Measurements from ENCODE around the gene ZNF550.

The ZNF550 gene

DNA sequence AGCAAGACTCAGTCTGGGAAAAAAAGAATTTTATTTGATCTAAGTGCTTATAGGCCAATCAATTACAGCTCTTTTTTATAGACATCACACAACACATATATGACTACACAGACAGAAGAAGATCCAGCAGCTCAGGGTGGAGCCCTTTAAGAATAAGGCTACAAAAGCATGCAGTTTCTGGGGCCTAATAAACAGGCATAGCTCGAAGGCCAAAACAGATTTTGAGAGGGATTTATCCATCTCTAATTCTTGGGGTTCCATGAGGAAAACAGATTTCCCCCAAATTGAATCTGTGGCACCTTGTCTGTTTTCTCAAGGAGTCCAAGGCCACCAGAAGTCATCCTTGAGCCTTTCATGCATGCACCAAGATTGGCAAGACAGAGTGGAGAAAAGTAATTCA lies 3.9 kb upstream of the ZNF550 start:
- Histone ChIP-seq H3K4me3 (replicated peaks; ENCODE audit: insufficient read depth, low read length) (no peak overlapping the region), H3K27ac (replicated peaks) (no peak overlapping the region), H3K27me3 (ENCODE audit: insufficient read depth, poor library complexity, severe bottlenecking) (no peaks in the 10 kb centered on the region)
- DNase-seq (ENCODE audit: low read depth in 1 of 2, low spot score in 1 of 2), result no peak
- TF ChIP-seq CTCF (IDR thresholded peaks at IDR 0.05; ENCODE audit: insufficient read depth, low read length) (no peak), POLR2AphosphoS5 (IDR thresholded peaks at IDR 0.05; ENCODE audit: low read depth) (no peak), SPI1 (IDR thresholded peaks at IDR 0.05; ENCODE audit: borderline replicate concordance, low read depth) (no peak), GABPA (IDR thresholded peaks at IDR 0.05; ENCODE audit: low read depth) (no peak)
- TF ChIP-seq, protein P1, sequence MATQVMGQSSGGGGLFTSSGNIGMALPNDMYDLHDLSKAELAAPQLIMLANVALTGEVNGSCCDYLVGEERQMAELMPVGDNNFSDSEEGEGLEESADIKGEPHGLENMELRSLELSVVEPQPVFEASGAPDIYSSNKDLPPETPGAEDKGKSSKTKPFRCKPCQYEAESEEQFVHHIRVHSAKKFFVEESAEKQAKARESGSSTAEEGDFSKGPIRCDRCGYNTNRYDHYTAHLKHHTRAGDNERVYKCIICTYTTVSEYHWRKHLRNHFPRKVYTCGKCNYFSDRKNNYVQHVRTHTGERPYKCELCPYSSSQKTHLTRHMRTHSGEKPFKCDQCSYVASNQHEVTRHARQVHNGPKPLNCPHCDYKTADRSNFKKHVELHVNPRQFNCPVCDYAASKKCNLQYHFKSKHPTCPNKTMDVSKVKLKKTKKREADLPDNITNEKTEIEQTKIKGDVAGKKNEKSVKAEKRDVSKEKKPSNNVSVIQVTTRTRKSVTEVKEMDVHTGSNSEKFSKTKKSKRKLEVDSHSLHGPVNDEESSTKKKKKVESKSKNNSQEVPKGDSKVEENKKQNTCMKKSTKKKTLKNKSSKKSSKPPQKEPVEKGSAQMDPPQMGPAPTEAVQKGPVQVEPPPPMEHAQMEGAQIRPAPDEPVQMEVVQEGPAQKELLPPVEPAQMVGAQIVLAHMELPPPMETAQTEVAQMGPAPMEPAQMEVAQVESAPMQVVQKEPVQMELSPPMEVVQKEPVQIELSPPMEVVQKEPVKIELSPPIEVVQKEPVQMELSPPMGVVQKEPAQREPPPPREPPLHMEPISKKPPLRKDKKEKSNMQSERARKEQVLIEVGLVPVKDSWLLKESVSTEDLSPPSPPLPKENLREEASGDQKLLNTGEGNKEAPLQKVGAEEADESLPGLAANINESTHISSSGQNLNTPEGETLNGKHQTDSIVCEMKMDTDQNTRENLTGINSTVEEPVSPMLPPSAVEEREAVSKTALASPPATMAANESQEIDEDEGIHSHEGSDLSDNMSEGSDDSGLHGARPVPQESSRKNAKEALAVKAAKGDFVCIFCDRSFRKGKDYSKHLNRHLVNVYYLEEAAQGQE (IDR thresholded peaks at IDR 0.05; ENCODE audit: insufficient replicate concordance, low read depth), result no peak

- no peak for DNase-seq (ENCODE audit: low read depth in 1 of 2, low spot score in 1 of 2)
- Histone ChIP-seq H3K27ac (replicated peaks) (peak overlapping the region; percentile 86), H3K4me3 (replicated peaks; ENCODE audit: insufficient read depth, low read length) (peak overlapping the region; percentile 99), H3K27me3 (ENCODE audit: insufficient read depth, poor library complexity, severe bottlenecking) (no peaks in the 10 kb centered on the region)
- TF ChIP-seq, protein P1 (IDR thresholded peaks at IDR 0.05; ENCODE audit: insufficient replicate concordance, low read depth), result no peak
- TF ChIP-seq POLR2AphosphoS5 (IDR thresholded peaks at IDR 0.05; ENCODE audit: low read depth) (no peak), GABPA (IDR thresholded peaks at IDR 0.05; ENCODE audit: low read depth) (no peak), CTCF (IDR thresholded peaks at IDR 0.05; ENCODE audit: insufficient read depth, low read length) (no peak), SPI1 (IDR thresholded peaks at IDR 0.05; ENCODE audit: borderline replicate concordance, low read depth) (no peak)
Measured at GRCh38 chr19:57560049-57560491, 407 bp upstream of the ZNF550 start.

DNA sequence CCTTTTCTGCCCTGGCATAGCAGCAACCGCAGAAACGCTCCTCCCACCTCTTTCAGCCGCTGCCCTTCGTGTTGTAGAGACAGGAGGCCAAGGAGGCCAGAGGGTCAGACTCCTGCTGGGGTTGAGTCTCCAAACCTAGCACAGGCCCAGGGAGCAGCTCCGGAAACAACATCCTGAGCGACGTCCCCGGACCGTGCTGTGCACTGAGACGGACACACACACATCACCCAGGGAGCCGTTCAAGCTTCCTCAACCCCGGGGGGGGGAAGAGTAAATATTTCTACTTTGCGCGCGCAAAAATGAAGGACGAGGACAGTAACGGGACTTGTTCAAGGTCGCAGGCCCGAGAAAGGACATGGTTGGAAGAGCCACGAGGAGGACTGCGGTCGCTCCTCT lies 657 bp downstream of the ZNF550 start:
- H3K4me3 ChIP-seq (replicated peaks; ENCODE audit: insufficient read depth, low read length), result peak overlapping the region; percentile 99
- no peaks in the 10 kb centered on the region for H3K27me3 ChIP-seq (ENCODE audit: insufficient read depth, poor library complexity, severe bottlenecking)
- DNase-seq (ENCODE audit: low read depth in 1 of 2, low spot score in 1 of 2), result peak in 1 of 2 experiments; percentile 48
- H3K27ac ChIP-seq (replicated peaks), result peak overlapping the region; percentile 86
- TF ChIP-seq POLR2AphosphoS5 (IDR thresholded peaks at IDR 0.05; ENCODE audit: low read depth), result no peak
- no peak for TF ChIP-seq GABPA (IDR thresholded peaks at IDR 0.05; ENCODE audit: low read depth)
- no peak for TF ChIP-seq SPI1 (IDR thresholded peaks at IDR 0.05; ENCODE audit: borderline replicate concordance, low read depth)
- TF ChIP-seq CTCF (IDR thresholded peaks at IDR 0.05; ENCODE audit: insufficient read depth, low read length), result no peak
- TF ChIP-seq, protein P1 (IDR thresholded peaks at IDR 0.05; ENCODE audit: insufficient replicate concordance, low read depth), result no peak
